Measurements from ENCODE around the gene FITM1.
A peak's percentile ranks its signal among the peaks of the same experiment; 100 is the strongest.
"Not testable (repeated sequence)": the region's sequence is repeated elsewhere in the genome, so short reads cannot be mapped to it uniquely, and the experiment has no call there.

FITM1 gene

GRCh38 chr14:24098927-24099813 lies 31.3 kb upstream of the FITM1 start:
- no peak for FAIRE-seq

GRCh38 chr14:24100197-24100981 lies 30.1 kb upstream of the FITM1 start:
- no peak for FAIRE-seq

- FAIRE-seq = no peak
Measured at GRCh38 chr14:24100982-24101494, 29.4 kb upstream of the FITM1 start.

- no peak for FAIRE-seq
Measured at GRCh38 chr14:24102357-24103048, 28.0 kb upstream of the FITM1 start.

- FAIRE-seq = no peak
Measured at GRCh38 chr14:24103451-24103850, 27.0 kb upstream of the FITM1 start.

- FAIRE-seq = not testable (repeated sequence)
Measured at GRCh38 chr14:24105609-24106239, 24.7 kb upstream of the FITM1 start.

GRCh38 chr14:24106672-24107271 lies 23.7 kb upstream of the FITM1 start:
- no peak for FAIRE-seq

- FAIRE-seq = no peak
Measured at GRCh38 chr14:24108336-24108874, 22.1 kb upstream of the FITM1 start.

GRCh38 chr14:24110060-24110459 lies 20.4 kb upstream of the FITM1 start:
- FAIRE-seq = no peak

GRCh38 chr14:24110523-24110922 lies 19.9 kb upstream of the FITM1 start:
- no peak for FAIRE-seq

GRCh38 chr14:24113379-24113800 lies 17.1 kb upstream of the FITM1 start:
- FAIRE-seq = no peak

GRCh38 chr14:24113801-24114531 lies 16.5 kb upstream of the FITM1 start:
- FAIRE-seq = no peak

GRCh38 chr14:24114532-24115421 lies 15.7 kb upstream of the FITM1 start, which contains the start of the genes DCAF11 and NRL:
DCAF11 (plus strand) TSS chr14:24114777; CDS start chr14:24115595, 818 bp downstream.
NRL (minus strand) TSS chr14:24114949; CDS start chr14:24082848, 32,101 bp downstream.
- FAIRE-seq = peak; percentile 75

GRCh38 chr14:24115422-24116127 lies 14.9 kb upstream of the FITM1 start:
- no peak for FAIRE-seq

GRCh38 chr14:24116128-24116814 lies 14.2 kb upstream of the FITM1 start:
- FAIRE-seq = no peak

- no peak for FAIRE-seq
Measured at GRCh38 chr14:24117179-24117578, 13.3 kb upstream of the FITM1 start.

GRCh38 chr14:24119691-24120090 lies 10.8 kb upstream of the FITM1 start:
- FAIRE-seq = no peak

GRCh38 chr14:24121210-24121609 lies 9.2 kb upstream of the FITM1 start:
- no peak for FAIRE-seq
